GM19438 (cell line): ENCODE data around the gene MAS1L.

Experiments
- ATAC-seq: cut with Tn5 transposase; IDR thresholded peaks from one replicate; pipeline ENCODE4 v1.9.1; 2021; ENCODE audit warnings: low read depth; ENCODE audit not compliant: unreplicated experiment

Gene MAS1L

DNA sequence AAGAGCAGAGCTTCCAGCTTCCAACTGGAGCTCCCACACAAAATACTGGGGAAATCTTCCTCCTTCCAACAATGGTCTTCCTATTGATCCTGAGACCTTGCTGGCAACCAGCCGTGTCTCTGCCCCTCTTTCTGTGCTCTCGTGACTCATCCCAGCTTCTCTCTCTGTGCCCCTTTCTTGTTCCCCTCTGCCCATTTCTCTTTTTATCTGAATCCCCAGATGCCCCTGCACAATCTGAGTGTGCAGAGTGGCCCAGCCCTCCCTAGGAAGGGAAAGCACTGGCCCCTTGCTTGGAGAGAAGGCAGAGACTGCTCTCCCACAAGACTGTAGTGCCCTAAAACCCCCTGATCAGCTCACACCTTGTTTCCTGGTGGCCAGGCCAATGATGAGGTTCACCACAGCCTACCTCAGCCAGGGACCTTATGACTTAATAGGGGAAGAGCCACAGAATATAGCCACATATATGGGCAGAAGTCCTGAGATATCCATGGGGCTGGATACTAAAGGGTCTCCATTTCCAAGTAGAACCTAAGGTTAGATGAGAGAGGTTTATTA lies 23.1 kb upstream of the MAS1L start:
- no peak for ATAC-seq

DNA sequence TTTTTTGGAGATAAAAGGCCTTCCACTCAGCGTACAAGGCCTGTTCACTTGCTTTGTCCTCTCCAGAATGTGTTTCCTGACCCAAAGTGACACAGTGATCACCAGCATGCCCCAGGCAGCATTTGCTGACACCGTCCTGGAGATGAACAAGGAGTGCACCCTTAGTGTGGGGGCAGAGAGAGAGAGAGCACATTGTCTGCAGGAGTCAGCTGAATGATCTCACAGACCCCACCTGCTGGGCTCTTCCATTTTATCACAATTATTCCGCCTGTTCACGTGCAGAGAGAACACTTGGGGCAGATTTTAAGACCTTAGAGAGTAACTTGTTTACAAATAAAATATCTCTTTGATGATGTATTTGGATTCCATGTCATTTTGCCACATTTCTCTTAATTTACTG lies 22.4 kb upstream of the MAS1L start:
- ATAC-seq, result no peak

DNA sequence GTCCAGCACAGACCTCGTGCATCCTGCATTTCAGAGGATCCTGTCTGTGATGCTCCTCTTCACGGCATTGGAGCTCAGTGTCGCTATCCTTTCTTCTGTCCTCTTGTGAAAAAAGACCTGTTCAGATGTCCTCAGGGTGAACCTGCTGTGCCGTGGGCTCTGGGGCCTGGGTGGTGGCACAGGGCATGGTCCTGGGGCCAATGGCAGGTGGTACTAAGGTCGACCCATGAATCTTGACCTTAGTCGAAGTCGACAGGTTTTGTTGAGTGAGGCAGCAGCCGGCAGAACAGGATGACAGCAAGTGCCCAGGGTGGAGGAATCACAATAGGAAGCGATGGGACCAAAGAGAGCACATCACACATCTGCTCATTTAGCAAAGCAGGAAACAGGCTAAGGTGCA lies 22.0 kb upstream of the MAS1L start:
- ATAC-seq, result no peak

DNA sequence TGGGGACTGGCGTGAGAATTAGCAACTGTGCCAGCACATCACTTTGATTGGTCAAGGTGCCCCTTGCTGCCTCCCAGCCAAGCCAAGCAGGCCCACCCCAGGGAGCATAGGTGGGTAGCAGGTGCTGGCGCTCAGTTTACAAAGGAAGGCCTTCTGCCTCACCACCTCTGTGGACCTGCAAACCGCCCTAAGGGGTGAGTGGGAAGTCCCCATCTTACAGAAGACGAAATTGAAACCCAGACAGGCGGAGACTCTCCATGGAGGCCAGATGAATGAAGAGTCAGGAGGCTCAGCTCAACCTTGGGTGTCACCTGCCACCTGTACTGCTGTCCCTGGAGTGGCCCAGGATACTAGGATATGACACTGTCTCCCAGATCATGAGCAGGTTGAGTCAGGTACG lies 21.5 kb upstream of the MAS1L start:
- no peak for ATAC-seq

DNA sequence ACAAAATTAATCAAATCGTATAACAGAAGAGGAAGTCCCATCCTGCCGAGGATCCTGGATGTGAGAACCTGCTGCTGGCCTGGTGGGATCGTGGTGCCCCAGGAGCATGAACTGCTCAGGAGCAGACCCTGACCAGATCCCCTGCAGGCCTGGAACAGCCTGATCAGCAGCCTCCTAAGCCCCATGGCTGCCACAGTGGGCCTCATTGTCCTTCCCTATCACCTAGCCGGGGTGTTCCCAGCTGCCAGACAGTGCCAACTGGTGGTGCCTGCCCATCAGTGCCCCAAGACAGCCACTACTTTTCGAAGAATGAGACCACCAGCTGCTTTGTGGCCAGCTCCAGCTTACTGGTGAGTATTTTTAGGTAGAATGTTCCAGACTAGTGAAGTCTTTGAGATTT lies 19.6 kb upstream of the MAS1L start:
- no peak for ATAC-seq

DNA sequence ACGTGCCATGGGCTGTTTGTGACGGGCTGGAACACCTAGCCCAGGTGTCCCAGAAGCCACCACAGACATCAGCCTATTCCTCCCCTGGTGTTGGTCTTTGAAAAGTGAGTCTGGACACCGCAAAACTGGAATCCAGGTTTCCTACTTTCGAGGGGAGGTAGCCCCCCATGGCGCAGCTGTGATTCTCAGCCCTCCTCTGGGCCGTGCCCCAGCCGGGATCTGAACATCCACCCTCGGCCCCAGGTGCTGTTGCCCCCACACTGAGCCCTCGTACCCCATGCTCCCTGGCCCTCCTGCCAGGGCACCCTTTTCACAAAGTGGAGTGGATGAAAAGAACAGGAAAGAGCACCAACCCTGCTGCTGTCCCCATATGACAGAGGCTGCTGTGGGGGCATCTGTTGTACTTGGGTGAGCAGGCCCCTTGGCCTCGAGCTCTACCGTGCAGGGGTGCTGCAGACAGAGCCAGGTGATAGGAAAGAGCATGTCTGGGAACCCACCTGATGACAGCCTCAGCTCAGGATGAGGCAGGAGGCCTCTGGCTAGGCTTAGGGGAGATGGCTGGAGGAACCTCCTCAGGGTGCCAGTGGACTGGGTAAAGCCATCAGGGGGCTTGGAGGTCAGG lies 18.8 kb upstream of the MAS1L start:
- no peak for ATAC-seq

DNA sequence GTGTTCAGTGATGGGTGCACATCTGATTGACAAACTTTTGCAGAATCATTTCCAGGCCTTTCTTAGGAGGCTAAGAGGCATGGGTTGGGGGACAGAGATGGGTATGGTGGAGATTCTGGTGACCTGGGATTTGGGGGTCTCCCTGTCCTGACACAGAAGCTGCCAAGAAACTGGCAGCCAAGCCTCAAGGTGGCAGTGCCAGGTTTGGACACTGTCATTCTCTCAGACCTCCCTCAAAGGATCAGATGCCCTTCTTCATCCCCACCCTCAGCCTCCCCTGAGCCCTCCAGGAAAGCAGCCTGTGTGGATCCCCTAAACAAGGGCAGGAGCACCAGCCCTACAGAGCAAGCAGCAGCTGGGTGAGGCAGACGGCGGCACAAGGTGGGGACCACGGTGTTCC lies 18.1 kb upstream of the MAS1L start:
- no peak for ATAC-seq

DNA sequence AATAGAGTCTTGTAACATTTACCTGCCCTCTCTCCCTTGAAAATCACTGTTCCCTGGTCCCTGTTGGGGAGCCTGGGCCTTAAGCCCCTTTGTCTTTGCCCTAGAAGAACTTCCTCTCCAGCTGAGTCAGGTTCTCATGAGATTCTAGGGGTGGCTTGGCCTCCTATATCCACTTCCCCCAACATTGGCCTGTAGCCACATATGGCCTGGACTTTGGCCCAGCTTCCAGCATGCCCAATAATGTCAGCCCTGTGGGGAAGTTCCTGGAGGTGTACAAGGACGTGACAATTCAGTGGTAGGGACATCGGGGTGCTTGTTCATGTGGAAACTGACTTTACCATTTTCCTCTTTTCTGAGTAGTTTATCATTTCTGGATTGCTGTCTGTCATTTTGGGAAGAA lies 17.2 kb upstream of the MAS1L start:
- no peak for ATAC-seq

DNA sequence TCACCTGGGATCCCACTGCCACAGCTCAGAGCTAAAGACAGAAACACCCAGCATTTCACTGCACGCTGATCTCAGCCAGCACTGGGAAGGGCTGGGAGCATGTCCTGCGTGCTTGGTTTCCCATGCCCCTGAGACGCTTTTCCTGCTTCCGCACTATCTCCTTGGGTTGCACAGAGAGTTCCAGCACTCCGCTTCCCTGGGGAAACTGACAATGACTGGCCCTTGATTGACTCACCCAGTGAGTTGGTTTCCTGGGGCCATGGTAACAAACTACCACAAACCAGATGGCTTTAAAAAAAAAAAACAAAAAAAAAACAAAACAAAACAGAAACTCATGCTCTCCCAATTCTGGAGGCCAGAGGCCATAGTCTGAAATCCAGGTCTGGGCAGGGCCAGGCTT lies 14.8 kb upstream of the MAS1L start:
- ATAC-seq, result no peak

DNA sequence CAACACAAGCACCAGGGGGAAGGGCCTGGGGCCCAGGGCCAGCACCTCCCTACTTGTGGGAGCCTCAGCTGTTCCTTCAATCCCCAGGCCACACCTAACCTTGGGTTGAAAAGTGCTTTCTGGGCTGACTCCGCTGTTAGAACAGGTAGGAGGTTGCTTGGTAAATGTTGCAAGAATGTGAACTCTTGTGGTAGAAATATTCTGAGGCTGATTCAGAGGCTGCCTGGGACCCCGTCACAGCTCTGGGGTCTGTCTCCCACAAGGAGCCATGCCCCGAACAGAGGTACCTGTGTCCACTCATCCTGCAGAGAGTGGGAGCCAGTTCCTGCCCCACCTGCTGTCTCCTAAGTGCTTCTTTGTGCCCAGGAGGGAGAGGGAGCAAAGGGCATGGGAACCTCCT lies 14.4 kb upstream of the MAS1L start:
- ATAC-seq, result no peak

DNA sequence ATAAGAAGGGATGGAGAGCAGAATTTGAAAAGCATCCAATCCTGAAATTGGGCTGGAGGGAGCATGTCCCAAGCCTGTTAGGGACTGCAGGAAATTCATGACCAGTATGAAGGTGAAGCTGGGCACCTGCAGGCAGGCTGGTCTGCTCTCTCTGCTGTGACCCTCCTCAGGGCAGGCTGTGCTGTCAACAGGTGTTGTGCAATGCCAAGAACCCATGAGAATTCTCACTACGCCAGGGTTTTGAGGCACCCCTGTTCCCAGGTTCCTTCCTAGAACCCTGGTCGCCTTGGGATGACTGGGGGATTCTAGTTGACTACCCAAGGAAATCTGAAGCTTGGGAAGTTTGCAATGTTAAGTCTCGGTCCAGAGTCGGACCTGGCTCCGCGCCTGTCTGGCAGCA lies 13.3 kb upstream of the MAS1L start:
- no peak for ATAC-seq

DNA sequence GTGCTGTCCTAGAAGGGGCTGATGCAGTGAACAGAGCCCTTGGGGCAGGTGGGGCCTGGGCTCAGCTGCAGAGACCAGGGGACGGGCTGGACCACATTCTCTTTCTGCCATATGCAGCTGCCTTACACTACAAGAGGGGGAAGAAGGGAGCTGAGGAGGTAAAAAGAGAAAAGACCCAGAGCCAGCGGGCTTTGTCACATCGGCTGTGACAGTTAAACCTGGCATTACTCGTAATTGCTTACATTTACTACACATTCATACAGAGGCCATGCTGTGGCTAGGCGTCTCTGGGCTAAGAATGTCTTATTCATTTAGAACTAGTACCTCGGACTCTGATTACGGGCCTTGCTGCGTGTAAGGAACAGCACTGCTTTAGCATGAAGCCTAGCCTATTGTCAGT lies 12.8 kb upstream of the MAS1L start:
- no peak for ATAC-seq

DNA sequence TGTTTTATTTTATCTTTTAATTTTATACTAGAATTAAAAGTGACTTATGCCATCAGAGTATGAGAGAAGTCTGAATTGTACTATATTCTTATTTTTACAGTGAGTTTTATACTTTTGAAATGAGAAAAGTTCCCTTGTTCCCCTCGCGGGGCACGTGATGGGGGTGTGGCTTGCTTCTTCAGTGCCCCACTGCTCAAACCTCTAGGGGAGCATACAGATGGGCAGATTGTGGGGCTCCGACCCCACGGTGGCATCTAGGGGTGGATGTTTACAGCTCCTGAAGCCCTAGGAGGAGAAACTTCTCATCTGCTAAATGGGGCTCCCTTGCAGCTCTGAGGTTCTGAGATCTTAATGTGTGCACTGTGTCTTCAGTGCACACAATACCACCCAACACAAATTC lies 11.9 kb upstream of the MAS1L start:
- no peak for ATAC-seq

DNA sequence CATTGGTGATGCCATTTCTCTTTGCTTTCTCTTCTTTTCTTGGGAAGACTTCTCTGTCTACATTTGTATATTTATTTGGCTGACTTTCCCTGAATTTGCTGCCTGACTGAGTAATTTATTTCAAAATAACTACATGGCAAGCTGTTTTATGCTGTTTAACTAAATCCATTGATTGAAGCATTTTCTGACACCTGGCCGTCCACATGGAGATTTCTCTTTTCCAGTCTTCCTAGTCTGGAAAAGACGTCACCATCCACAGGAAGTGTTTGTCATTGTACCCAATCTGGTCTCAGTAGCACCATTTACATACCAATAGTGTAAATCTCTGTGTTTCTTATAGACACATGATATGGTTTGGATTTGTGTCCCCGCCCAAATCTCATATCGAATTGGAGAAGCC lies 9.2 kb upstream of the MAS1L start:
- no peak for ATAC-seq

DNA sequence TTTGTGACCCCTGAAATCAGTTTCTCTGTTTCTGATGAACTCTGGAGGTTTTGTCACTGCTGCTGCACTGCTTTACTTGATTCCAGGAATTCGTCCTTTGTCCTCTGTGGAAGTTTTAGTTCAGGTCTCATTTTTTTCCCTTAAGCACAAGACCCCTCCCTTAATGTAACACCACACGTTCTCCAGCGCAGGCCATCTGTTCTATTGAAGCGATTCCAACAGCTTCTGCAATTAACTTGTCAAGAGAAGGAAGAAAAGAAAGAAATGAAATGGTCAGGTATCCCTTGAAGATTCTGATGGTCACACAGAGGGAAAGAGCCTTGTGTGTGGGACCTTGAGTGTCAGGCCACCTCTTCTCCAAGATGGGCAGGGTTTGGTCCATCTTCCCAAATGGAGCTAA lies 7.8 kb upstream of the MAS1L start:
- no peak for ATAC-seq

DNA sequence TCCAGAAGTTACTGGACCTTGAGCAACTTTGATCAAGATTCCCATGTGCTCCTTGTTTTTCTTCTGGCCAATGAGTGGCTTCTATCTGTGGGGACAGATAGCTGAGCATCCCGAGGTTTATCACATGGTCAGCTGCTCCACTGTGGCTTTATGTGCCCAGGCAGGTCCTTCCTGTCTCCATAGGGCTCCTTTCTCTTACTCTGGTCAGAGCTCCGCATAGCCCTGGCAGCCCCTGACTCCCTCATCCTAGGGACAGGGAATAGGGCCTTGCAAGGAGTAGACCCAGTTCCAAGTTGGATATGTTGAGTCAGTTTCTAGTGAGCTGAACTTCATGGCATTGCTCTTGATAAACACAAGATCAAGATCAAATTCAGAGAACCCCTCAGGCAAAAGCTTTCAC lies 6.4 kb upstream of the MAS1L start:
- no peak for ATAC-seq

DNA sequence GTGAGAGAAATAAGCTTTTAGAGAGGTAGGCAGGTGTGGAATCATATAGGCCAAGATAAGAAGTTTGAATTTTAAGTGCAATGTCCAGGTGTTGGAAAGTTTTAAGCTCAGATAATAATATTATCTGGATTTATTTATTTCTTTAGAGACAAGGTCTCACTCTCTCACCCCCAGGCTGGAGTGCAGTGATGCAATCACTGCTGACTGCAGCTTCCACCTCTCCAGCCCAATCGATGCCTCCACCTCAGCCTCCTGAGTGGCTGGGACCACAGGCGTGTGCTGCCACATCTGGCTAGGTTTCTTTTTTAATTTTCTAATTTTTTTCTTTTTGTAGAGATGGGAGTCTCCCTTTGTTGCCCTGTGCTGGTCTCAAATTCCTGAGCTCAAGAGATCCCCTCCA lies 5.5 kb upstream of the MAS1L start:
- no peak for ATAC-seq

DNA sequence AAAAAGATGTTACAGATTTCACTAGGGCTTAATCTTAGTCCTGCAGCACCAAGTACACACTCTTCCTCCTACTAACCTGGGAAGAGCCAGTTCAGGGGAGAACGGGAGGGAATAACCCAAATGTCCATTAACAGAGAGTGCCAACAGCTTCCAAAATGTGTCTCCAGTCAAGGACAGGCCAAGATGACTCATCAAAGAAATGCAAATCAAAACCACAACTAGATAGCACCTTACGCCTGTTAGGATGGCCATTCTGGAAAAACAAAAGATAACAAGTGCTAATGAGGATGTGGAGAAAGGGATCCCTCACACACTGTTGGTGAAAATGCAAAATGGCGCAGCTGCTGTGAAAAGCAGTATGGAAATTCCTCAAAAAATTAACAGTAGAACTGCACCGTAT lies 3.8 kb upstream of the MAS1L start:
- ATAC-seq, result no peak

DNA sequence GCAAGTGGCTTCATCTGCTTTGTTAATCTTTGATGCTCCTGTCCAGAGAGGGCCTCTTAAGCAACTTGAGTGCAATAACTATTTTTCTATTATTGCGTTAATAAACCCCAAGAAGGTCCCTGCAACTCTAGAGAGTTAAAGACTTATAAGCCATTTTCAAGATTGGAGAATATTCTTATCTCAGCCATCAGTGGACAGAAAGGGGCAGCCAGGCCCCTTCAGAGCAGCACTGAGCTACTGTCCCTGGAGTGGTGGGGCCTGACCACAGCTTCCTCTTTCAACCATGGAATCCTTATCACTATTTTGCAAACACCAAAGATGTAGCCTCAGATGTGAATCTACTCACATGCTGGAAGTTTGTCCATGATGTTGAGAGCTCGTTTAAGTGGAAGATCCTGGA lies 2.8 kb upstream of the MAS1L start:
- ATAC-seq, result no peak

DNA sequence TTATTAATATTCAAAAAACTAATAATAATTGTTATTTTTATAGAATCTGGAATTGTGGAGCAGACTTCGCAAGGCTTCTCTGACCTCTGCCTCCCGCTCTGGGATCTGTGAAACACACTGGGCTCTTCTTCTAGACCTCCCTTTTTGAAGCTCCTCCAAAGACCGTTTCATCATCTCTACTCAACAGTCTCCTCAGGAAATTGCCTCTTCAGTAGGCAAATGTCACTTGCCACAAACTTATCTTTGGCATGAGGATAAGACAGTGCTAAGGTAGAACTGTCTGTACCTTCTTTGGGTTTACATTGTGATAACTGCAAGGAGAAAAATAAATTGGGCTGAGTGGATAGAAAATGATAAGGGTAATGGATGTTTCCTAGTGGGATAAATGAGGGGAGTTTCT lies 2.3 kb upstream of the MAS1L start:
- no peak for ATAC-seq

DNA sequence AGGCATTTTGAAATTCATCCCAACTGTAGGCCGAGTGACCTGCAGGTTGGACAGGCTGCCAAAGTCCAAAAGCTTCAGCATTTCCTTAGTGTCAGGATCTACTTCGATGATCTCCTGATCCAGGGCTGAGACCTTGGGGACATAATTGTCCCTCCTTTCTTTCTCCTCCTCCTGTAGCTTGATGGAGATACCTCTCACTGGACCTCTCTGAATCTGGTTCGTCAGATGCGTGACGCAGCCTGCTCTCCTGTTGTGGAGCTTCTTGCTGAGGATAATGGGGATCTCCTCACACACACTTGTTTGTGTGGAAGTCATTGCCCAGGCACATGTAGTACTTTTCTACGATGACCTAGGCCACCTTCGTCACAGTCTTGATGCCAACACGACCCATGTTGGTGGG lies 1.5 kb upstream of the MAS1L start:
- ATAC-seq, result no peak

DNA sequence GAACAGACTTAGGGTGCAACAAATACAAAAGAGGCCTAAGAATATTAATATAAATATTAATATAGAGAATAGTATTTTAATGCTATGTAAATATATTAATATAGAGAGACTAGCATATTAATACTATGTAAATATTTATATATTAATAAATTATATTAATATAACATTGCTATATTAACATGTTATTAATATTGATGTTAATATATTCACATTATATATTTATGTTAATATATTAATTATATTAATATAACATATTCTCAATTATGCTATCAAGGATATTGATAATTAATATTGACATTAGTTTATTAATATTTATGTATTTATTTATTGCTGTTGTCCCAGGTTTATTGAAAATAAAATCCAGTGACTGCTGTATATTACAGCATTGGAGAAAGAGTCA lies 1.1 kb upstream of the MAS1L start:
- ATAC-seq, result no peak

DNA sequence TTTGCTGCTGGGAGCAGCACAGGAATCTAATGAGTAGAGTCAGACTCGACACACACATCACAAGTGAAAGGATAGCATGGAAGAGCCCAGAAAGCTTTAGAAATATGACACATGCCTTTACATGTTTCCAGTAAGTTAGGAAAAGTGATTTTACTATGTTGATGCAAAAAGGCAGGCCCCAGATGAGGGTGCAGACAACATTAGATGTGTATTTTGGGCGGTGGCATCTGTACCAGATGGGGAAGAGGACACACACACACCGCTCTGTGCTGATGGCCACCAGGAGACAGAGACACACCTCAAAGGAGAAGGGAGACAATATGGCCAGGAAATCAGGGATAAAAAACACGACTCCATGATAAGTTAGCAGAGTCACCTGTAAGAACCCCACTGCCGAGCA lies 625 bp downstream of the MAS1L start:
- no peak for ATAC-seq
